Skin of body (tissue), 2 donors: ENCODE data around the gene NAPEPLD. TPM values are rescaled to one million over a fixed set of nuclear protein-coding genes. Genes with fewer than 3 reads are reported as not detected.
A peak's percentile ranks its signal among the peaks of the same experiment; 100 is the strongest.
"Not testable (repeated sequence)": the region's sequence is repeated elsewhere in the genome, so short reads cannot be mapped to it uniquely, and the experiment has no call there.

Source experiments
- DNase-seq: peaks from one replicate; lab custom pipeline; 2025; lab: John Stamatoyannopoulos, UW
- total RNA-seq: library from RNA; depleted of rRNA; stranded (reverse); fragments of >200 nt; gene quantifications from one replicate; pipeline ENCODE4 v1.2.3, GENCODE V29; 2014

The NAPEPLD gene
- total RNA-seq, 1 donor from 2014 or later, result 18.9 TPM

DNA sequence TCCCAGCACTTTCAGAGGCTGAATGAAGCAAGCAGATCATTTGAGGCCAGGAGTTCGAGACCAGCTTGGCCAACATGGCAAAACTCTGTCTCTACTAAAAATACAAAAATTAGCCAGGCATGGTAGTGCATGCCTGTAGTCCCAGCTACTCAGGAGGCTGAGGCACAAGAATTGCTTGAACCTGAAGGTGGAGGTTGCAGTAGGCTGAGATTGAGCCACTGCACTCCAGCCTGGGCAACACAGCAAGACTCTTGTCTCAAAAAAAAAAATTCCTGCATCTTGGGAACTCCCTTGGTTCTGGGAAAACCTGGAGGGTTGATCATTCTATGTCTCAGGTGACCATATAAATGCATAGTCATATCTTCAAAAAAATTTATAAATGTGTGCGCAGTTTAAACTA is 4.1 kb downstream of the NAPEPLD start:
- DNase-seq, result not testable (repeated sequence)

DNA sequence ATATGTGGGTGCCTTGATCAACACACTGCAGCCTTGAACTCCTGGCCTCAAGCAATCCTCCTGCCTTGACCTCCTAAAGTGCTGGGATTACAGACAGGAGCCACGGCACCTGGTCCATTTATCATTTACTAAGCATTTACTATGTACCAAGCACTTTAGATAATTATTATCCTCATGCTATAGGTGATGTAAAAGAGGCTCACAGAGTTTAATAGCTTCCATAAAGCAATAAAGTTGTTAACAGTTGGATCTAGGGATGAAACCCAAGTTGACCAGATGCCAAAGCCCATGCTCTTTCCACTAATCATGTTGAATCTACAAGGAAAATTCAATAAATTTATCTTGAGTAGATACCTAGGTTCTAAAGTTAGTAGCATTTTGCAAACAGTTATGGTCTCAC is 5.0 kb downstream of the NAPEPLD start:
- DNase-seq, result no peak

DNA sequence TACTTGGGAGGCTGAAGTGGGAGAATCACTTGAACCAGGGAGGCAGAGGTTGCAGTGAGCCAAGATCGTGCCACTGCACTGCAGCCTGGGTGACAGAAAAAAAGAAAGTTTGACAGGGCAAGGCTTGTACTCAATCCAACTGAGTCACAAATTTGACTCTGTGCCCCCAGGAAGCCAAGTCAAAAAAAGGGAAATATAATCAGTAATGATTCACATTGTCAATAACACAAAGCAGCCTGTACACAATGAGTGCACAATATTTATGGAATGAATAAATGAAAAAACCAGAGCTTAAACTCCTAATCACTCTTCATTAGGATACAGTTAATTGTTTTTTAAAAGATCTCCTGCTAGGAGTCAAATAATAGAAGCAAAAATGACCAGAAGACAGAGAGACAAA is 6.4 kb downstream of the NAPEPLD start:
- DNase-seq, result no peak

DNA sequence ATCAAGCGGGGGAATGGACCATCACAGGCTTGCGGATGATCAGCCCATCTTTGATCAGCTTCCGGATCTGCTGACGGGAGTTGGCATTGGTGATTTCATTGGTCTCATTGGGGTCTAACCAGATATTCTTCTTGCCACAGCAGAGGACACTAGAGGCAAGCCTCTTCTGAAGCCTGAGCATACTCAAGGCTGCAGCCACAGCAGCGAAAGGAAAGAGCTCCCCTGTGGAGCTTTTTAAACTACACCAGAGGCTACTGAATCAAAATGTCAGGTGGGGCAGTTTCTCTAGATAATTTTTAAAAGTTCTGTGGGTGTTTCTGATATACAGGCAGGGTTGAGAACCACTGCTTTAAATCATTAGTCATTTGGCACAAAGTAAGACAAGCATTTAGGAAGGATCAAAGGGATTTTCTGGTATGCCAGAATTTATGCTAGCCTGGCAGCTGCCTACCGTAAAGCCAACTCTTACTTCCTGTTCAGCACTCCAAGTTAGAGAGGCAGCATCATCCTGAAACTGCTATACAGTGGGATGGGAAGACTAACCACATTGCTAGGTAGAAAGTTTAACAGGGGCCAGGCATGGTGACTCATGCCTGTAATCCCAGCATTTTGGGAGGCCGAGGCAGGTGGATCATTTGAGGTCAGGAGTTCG is 7.0 kb downstream of the NAPEPLD start:
- no peak for DNase-seq

DNA sequence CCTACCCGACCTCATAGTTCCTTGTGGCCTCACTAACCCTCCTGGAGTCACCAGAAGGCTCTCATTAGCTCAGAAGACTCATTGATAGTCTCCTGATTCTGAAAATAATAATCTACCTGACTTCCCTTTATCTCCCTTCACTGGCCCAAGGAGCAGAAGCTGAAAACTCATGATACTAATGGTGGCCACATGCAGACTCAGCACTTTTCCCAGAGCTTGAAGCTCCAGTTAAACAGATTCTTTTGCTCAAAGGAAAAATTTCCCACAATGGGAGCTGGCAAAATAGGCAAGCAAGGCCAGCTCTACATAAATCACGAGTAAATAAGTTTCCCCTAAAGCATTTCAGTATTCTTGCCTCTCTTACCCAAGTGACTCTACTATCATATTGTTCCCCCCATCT is 8.2 kb downstream of the NAPEPLD start:
- no peak for DNase-seq

DNA sequence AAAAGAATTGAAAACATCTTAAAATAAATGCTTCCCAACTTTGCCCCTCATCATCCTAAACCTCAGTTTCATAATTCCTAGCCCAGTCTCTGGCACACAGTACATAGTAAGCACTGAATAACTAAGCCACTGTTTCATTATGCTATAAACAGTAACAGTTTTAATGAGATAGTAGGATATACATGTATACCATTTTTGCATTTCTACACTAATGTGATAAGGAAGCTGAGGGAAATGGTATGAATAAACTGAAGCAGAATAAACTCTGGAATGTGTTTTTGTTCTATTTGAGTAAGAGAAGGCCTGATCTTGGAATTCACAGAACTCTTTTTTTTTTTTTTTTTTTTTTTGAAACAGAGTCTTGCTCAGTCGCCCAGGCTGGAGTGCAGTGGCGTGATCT is 8.8 kb downstream of the NAPEPLD start:
- no peak for DNase-seq

DNA sequence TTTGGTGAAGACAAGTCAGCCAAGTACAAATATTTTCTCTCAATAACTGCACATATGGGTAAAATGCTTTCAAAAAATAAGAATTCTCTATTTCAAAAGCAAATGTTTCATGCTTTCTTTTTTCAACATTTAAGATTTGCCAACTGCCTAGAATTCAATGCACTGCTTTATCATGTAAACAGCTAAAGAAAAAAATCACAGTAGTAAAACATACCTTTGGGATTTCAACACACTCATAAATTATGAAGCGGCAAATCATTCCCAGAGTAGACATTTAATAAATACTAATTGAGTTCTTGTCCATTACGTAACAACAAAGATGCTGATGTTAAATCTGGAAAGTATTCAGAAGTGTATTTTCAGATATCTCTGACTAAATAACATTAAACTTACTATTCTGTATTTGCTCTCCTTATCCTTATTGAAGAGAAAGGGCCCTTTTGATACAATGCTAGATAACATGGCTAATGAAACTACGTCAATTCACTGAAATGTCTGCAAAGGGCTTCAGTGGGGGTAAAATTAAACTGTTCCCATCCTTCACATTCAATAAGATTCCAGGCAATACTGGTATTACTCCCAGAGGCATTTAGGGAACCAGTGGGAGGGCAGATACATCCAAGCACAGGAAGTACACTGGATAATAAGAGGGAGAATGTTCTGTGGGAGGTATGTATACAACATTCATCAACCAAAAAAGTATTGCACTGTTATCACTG is 13.9 kb downstream of the NAPEPLD start:
- peak; percentile 36 for DNase-seq

DNA sequence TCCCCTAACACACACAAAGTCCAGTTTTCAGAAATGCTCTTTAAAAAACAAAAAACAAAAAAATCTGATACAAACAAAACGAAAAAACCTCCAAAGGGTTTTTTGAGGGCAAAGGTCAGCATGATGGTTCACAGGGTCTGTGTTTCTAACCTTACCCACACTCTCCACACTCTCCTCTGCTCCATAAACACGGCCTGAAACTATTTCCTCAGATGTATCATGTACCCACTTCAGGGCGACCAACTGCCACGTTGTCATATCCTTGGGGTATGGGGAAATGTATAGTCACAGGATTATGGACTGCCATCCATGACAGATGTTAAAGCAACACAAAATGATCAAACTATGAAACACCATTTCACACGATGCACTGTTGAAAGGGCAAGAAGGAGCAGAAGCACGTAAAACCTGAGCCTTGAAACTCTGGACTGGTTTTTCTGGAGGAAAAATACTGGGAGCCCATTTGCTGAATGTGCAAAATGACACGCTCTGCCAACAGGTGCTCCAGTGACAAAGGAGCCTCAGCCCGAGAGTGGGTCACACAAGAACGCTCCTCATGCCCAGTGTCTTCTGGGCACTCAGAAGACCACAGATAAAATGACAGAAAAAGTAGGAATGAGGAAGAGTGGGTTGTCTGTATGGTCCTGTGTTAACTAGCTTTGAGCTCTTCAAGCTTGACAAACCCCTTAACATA is 15.8 kb downstream of the NAPEPLD start:
- no peak for DNase-seq

DNA sequence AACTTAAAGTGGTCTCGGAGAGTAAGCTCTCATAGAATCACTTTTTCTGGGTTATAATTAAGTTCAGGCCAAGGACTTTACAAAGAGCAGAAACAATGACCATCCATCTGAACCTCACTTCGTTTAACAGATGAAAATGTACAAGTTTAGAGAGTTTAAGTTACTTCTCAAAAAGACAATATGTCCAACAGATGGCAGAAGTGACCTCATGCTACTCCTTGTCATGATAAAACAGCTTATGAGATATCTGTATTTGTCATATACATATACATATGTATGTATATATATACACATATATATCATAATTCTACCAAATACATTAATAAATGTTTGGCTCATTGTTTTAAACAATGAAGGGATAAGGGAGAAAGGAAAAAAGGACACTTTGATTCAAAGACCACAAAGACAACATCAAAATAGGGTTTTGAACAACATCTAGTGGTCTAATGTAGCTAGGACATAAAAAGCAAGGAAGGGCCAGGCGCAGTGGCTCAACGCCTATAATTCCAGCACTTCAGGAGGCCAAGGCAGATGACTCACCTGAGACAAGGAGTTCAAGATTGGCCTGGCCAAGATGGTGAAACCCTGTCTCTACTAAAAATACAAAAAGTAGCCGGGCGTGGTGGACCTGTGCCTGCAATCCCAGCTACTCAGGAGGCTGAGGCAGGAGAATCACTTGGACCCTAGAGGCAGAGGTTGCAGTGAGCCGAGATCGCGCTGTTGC is 17.8 kb downstream of the NAPEPLD start:
- DNase-seq, result no peak

DNA sequence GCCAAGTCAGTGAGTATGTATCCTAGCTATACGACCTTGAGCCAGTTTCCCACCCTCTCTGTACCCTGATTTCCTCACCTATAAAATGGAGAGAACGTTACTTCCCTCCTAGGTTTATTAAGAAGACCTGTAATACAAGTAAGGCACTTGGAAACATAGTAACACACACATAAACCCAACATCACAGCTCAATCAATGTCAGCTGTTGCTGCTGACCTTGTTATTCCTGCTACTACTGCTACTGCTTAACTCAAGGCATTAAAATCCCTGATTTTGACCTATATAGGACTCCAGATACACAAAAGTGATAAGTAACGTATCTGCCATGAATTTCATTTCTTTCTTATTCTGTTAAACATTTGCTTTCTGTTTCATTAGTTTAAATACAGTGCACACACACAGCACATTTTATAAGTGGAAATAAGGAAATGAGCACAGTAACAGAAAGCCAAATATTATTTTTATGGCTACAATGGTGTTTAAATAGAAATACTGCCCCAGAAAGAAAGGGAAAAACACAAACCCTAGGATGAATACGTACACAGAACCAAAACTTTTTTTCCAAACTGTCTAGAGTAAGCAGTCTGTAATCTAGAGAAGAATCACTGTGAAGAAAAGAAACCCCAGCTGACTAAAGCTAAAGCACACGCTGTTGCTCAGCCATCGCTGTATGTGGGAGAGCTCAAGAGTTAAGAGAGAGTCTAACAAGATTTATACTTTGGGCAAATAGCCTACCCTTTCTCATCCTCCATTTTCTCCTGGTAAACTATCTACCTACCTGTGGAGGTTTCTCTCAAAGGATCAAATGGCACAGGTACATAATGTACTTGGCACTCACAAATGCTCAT is 19.0 kb downstream of the NAPEPLD start:
- DNase-seq, result no peak

DNA sequence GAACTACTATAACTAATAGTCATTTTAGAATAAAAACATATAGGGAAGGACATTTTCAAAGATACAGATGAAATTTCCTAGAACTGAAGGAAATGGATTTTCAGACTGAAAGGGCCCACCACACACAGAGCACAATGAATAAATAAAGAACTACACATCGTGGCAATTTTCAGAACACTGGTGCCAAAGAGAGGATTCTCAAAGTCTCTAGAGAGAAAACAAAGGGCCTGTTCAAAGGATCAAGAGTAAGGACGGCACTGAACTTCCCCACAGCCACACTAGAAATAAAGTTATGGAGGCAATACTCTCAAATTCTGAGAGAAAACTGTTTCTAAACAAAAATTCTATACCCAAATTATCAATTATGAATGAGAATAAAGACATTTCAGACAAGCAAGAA is 21.9 kb downstream of the NAPEPLD start:
- DNase-seq, result no peak

DNA sequence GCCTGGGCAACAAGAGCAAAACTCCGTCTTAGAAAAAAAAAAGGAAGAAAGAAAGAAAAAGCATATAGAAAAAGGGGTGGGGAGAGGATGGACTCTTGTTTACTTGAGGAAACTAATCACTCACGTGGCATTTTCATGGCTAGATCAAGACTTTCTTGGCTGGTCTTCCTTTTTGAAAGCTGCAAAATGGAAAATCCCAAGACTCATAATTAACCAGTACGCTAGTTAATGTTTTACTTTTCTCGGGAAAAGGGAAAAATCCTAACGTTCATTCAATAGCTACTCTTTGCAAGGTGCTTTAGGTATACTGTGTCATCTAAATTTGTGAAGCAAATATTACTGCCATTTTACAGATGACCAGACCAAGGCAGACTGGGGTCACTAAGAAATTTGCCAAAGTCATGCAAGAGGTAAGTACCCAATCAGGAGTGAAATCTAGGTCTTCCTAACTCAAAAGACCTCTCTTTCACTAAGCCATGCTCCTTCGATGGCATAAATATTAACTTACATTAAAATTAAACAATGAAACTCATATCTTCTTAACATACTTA is 24.4 kb downstream of the NAPEPLD start:
- no peak for DNase-seq

DNA sequence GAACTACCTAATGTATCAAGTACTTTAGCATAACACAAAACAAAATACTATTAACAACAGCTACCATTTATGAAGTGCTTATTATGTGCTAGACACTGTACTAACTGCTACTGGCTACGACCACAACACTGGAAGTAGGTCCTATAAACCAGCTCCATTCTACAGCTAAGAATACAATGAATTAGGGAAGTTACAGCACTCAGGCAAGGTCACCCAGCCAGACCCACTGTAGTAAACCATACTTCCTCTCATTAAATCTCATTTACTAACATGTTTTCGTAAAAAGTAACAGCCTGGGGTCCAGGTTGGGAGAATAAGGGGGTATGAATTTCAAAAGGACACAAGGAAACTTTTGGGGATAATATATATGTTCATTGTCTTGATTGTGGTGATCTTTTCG is 25.4 kb downstream of the NAPEPLD start:
- no peak for DNase-seq

DNA sequence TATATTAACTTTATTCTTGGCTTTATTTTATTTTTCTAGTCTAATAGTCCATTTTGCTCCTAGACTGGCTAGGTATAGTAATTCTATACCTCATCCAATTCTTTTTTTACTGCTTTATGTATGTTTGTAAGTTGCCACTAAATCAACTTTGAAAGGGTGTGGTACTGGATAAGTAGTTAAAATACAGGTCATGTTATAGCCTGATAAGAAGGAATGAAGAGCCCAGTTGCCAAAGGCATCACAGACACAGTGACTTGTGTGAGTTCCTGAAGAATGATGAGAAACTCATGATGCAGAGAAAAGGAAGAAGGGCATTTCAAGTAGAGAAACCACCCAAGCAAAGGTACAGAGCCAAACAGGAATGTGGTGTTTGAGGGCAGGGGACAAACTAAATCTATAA is 27.3 kb downstream of the NAPEPLD start:
- DNase-seq, result no peak

DNA sequence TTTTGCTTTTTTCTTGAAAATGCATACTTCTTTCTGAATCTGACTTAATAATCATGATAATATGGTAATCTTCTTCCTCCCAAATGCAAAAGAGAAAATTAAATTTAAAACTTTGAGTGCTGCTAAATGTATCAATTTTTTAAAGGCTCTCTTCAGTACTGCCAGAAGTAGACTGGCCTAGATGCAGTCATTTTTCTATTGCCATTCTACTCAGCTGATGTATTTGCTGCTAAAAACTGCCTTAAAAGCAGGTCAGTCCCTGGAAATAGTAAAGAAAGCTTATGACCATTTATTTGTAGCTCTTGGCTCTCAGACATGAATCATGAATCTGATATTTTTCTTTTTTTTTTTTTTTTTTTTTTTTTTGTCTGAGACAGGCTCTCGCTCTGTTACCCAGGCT is 28.5 kb downstream of the NAPEPLD start:
- no peak for DNase-seq

DNA sequence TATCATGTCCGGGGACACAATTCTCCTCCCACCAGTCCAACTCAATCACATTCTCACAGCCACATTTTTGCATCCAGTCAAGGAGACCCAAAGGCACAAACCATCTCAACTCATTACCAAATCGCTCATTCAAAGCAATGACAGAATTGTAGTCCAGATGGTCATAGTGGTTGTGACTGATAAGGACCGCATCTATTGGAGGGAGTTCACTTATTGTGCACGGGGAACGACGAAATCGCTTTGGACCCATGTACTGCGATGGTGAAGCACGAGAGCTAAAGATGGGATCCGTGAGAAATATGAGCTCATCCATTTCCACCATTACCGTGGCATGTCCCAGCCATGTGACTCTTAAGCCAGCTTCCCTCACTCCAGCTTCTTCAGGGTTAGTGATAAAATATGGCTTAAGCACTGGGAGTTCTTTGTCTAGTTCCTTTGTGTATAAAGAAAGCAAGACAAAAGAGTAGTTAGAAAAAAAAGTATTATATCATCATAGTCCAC is 29.1 kb downstream of the NAPEPLD start:
- no peak for DNase-seq

DNA sequence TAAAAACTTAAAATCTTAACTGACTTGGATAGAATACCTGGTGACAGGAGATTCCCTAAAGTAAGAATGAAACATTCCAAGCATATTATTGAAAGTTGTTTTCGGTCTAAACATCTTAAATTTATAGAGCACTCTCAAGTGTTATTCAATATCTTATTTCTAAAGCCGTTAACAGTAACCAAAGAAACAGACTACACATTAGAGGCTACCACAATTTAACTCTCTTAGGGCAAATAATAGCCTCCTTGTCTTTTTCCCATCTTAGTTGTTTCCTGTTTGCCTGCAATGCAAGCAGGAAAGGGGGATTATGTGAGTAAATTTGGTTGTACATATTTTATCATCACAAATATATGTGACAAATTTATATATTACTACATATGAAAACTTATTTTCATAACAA is 31.4 kb downstream of the NAPEPLD start:
- no peak for DNase-seq

DNA sequence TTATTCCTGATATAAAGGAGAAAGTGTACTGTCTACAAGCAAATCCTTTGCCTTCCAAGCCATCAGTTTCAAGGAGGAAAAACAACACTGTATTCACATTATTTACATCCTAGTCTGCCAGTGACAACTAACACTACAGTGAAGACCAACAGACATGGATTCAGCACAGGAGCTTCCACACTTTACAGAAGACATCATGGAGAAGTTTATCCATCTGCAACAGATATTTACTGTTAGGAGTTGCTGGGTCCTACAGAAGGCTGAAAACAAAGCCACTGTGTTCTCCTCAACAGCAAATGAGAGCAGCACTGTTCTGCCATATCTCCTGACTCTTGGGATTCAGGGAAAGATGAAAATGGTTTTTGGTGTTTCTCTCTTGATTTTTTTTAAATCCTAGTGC is 31.9 kb downstream of the NAPEPLD start:
- no peak for DNase-seq

DNA sequence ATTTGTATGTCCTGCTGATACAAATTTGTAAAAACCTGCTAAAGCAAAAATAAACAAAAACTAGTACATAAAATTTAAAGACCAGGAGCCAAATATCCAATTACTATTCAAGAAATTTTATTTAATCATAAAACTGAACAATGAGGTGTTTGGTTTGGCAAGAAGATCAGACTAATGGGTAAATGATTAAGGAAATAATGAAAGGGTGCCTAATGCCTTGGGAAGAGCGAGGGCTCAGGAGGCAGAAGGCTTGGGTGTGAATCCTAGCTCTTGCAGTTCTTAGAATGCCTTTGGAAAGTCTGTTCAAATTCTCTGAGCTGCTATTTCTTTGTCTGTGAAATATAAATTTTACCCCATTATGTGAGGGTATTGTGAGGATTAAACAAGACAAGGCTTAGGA is 32.4 kb downstream of the NAPEPLD start:
- DNase-seq, result no peak

DNA sequence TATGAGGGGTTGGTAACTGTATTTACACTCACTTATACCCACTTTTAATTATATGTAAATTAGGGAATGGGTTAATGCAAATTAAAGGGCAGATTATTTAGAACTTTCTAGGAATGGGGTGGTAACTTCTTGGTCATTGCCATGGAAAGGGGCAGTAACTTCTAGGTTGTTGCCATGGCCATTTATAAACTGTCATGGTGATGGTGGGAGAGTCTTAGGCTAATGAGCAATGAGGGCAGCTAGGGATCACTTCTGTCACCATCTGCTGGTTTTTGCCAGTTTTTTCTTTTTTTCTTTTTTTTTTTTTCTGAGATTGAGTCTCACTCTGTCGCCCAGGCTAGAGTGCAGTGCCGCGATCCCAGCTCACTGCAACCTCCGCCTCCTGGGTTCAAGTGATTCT is 33.1 kb downstream of the NAPEPLD start:
- no peak for DNase-seq

DNA sequence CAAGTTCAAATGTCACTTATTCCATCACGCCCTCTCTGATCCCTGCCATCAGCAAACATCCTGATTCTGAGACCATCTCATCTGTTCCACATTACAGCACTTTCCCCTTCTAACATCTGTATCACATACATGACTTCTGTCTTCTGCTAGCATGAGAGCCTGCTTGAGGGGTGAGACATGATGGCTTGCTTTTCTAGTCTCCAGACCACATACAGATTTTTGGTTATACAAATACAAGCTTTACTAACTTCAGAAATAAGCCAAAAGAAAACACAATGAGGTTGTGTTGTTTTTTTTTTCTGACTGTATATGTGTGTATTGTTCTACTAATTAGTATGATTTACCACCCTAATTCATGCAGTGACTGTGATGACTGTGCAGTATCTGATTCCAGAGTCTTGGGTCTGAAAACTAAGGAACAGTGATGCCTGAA is 34.3 kb downstream of the NAPEPLD start:
- DNase-seq, result peak; percentile 58
